HG03175 (cell line): ENCODE measurements around the gene PLEKHG4B.
"Not testable (repeated sequence)": the region's sequence is repeated elsewhere in the genome, so short reads cannot be mapped to it uniquely, and the experiment has no call there.

Experiments used
- ATAC-seq: cut with Tn5 transposase; IDR thresholded peaks from one replicate; pipeline ENCODE4 v1.9.1; 2021; ENCODE audit warnings: mild to moderate bottlenecking, moderate library complexity; ENCODE audit not compliant: unreplicated experiment

The PLEKHG4B gene

GRCh38 chr5:91556-92263, at the start of gene PLEKHG4B:
TSS of gene PLEKHG4B (plus strand) at chr5:92168. CDS start at chr5:92232, 64 bp downstream.
- ATAC-seq: no peak

GRCh38 chr5:42250-42649, 49.7 kb upstream of the PLEKHG4B start:
- ATAC-seq: no peak

- ATAC-seq: no peak
Observed at GRCh38 chr5:48192-48591, 43.8 kb upstream of the PLEKHG4B start.

- not testable (repeated sequence) for ATAC-seq
Observed at GRCh38 chr5:49530-49929, 42.4 kb upstream of the PLEKHG4B start.

GRCh38 chr5:49953-50544, 41.9 kb upstream of the PLEKHG4B start:
- no peak for ATAC-seq

- no peak for ATAC-seq
Observed at GRCh38 chr5:50724-51499, 41.1 kb upstream of the PLEKHG4B start.

- no peak for ATAC-seq
Observed at GRCh38 chr5:51500-51823, 40.5 kb upstream of the PLEKHG4B start.

GRCh38 chr5:53381-54174, 38.4 kb upstream of the PLEKHG4B start:
- ATAC-seq: no peak

- no peak for ATAC-seq
Observed at GRCh38 chr5:54175-54730, 37.7 kb upstream of the PLEKHG4B start.

- ATAC-seq: no peak
Observed at GRCh38 chr5:54876-55569, 36.9 kb upstream of the PLEKHG4B start.

- no peak for ATAC-seq
Observed at GRCh38 chr5:56561-57290, 35.2 kb upstream of the PLEKHG4B start.

- not testable (repeated sequence) for ATAC-seq
Observed at GRCh38 chr5:60250-60649, 31.7 kb upstream of the PLEKHG4B start.

GRCh38 chr5:70440-70839, 21.5 kb upstream of the PLEKHG4B start:
- no peak for ATAC-seq

- ATAC-seq: not testable (repeated sequence)
Observed at GRCh38 chr5:72316-73180, 19.4 kb upstream of the PLEKHG4B start.

- not testable (repeated sequence) for ATAC-seq
Observed at GRCh38 chr5:73181-73447, 18.9 kb upstream of the PLEKHG4B start.

- ATAC-seq: no peak
Observed at GRCh38 chr5:73768-74502, 18.0 kb upstream of the PLEKHG4B start.

GRCh38 chr5:74503-75109, 17.4 kb upstream of the PLEKHG4B start:
- no peak for ATAC-seq
